Measurements from ENCODE around the gene HSD17B11.

- no peak for TF ChIP-seq POLR2A (IDR thresholded peaks at IDR 0.05)
- no peak for TF ChIP-seq CTCF (IDR thresholded peaks at IDR 0.05)
These were observed 36.5 kb upstream of the HSD17B11 start for GRCh38 chr4:87427518-87427868.

All from body of pancreas (tissue), 4 donors.